ENCODE results near the gene MYOM1. TPM values are rescaled to one million over a fixed set of nuclear protein-coding genes. Genes with fewer than 3 reads are reported as not detected.
"Not testable (repeated sequence)": the region's sequence is repeated elsewhere in the genome, so short reads cannot be mapped to it uniquely, and the experiment has no call there.

MYOM1 gene
- total and polyA plus RNA-seq, 7 donors: 54.8 to 842 (median 388) TPM

GRCh38 chr18:3035635-3036034, 184.1 kb downstream of the MYOM1 start:
- ATAC-seq: no peak
- no peak for TF ChIP-seq CTCF (IDR thresholded peaks at IDR 0.05)

GRCh38 chr18:3032721-3033120, 187.0 kb downstream of the MYOM1 start:
- WGBS, 3 donors: 81 to 90% (median 84%) methylated on average over 3 of the region's 3 CpGs
- Histone ChIP-seq H3K4me3 (no peak overlapping the region), H3K27ac (no peak overlapping the region), H3K27me3 (ENCODE audit: insufficient read depth in 3 of 3, low read length in 2 of 3) (no peaks in the 10 kb centered on the region), H3K36me3 (ENCODE audit: insufficient read depth in 1 of 2, low read depth in 1 of 2) (no peaks in the 10 kb centered on the region), H3K9me3 (no peaks in the 10 kb centered on the region), H3K4me1 (no peaks in the 10 kb centered on the region)
- intact Hi-C loops (cut with DNase I): no loop called here
- DNase-seq (no peak), ATAC-seq (no peak)
- no peak for TF ChIP-seq CTCF (IDR thresholded peaks at IDR 0.05)

More at GRCh38 chr18:3035635-3036034, 184.1 kb downstream of the MYOM1 start:
- Histone ChIP-seq H3K4me1 (no peaks in the 10 kb centered on the region), H3K27me3 (ENCODE audit: insufficient read depth in 3 of 3, low read length in 2 of 3) (no peaks in the 10 kb centered on the region), H3K36me3 (ENCODE audit: insufficient read depth in 1 of 2, low read depth in 1 of 2) (no peaks in the 10 kb centered on the region), H3K4me3 (no peak overlapping the region), H3K9me3 (no peaks in the 10 kb centered on the region), H3K27ac (no peak overlapping the region)
- WGBS, 3 donors: 79 to 90% (median 85%) methylated on average over 5 of the region's 5 CpGs
- no peak for DNase-seq
- intact Hi-C loops (cut with DNase I): no loop called here

- Histone ChIP-seq H3K9me3 (no peaks in the 10 kb centered on the region), H3K27ac (no peak overlapping the region), H3K27me3 (ENCODE audit: insufficient read depth in 3 of 3, low read length in 2 of 3) (no peaks in the 10 kb centered on the region), H3K36me3 (ENCODE audit: insufficient read depth in 1 of 2, low read depth in 1 of 2) (no peaks in the 10 kb centered on the region), H3K4me3 (no peak overlapping the region), H3K4me1 (no peaks in the 10 kb centered on the region)
- WGBS, 3 donors: 50 to 59% (median 55%) methylated on average over 12 of the region's 12 CpGs
- DNase-seq (no peak), ATAC-seq (no peak)
- intact Hi-C loops (cut with DNase I): no loop called here
- no peak for TF ChIP-seq CTCF (IDR thresholded peaks at IDR 0.05)
Observed at GRCh38 chr18:3029215-3029952, 190.4 kb downstream of the MYOM1 start.

- intact Hi-C loops (cut with DNase I); ATAC-seq; H3K9me3 ChIP-seq; H3K4me3 ChIP-seq; H3K27ac ChIP-seq; H3K36me3 ChIP-seq (ENCODE audit: insufficient read depth in 1 of 2, low read depth in 1 of 2); H3K4me1 ChIP-seq; H3K27me3 ChIP-seq (ENCODE audit: insufficient read depth in 3 of 3, low read length in 2 of 3); DNase-seq: not testable (repeated sequence)
- 78 to 92% (median 86%) methylated on average over 3 of the region's 3 CpGs for whole genome bisulfite sequencing, 3 donors
Observed at GRCh38 chr18:3028115-3028514, 191.7 kb downstream of the MYOM1 start.

GRCh38 chr18:3027370-3027891, 192.3 kb downstream of the MYOM1 start:
- Histone ChIP-seq H3K27me3 (ENCODE audit: insufficient read depth in 3 of 3, low read length in 2 of 3) (no peaks in the 10 kb centered on the region), H3K27ac (no peak overlapping the region), H3K4me1 (no peaks in the 10 kb centered on the region), H3K9me3 (no peaks in the 10 kb centered on the region), H3K4me3 (no peak overlapping the region), H3K36me3 (ENCODE audit: insufficient read depth in 1 of 2, low read depth in 1 of 2) (no peaks in the 10 kb centered on the region)
- no peak for DNase-seq
- 60 to 65% (median 63%) methylated on average over 11 of the region's 11 CpGs for WGBS, 3 donors
- intact Hi-C loops (cut with DNase I): no loop called here
- TF ChIP-seq CTCF (IDR thresholded peaks at IDR 0.05): no peak
- ATAC-seq: no peak
